NCI-H128 (cell line): ENCODE results near the gene GBA2.

Source experiments
- DNase-seq: peaks from one replicate; lab custom pipeline; 2025; ENCODE audit not compliant: unreplicated experiment; lab: John Stamatoyannopoulos, UW

GBA2 gene

GRCh38 chr9:35696520-35697215, 52.4 kb downstream of the GBA2 start:
- no peak for DNase-seq

- DNase-seq, result no peak
These were observed 53.1 kb downstream of the GBA2 start for GRCh38 chr9:35695943-35696401.

GRCh38 chr9:35691757-35692301, 57.2 kb downstream of the GBA2 start:
- DNase-seq, result no peak

- DNase-seq, result no peak
These were observed 57.7 kb downstream of the GBA2 start for GRCh38 chr9:35691334-35691650.

GRCh38 chr9:35690614-35691333, 58.3 kb downstream of the GBA2 start:
- DNase-seq, result no peak

- DNase-seq, result no peak
These were observed 58.8 kb downstream of the GBA2 start for GRCh38 chr9:35690294-35690613.

- DNase-seq, result no peak
These were observed 59.3 kb downstream of the GBA2 start, which contains the start of gene TPM2 for GRCh38 chr9:35689542-35690293. Gene TPM2 (minus strand): TSS chr9:35689925. CDS start chr9:35689817, 108 bp downstream.

- no peak for DNase-seq
These were observed 60.2 kb downstream of the GBA2 start for GRCh38 chr9:35688558-35689541.

- no peak for DNase-seq
These were observed 61.0 kb downstream of the GBA2 start for GRCh38 chr9:35687972-35688557.

GRCh38 chr9:35687306-35687705, 61.7 kb downstream of the GBA2 start:
- no peak for DNase-seq
